ENCODE data around the gene MYH9.

The MYH9 gene

GRCh38 chr22:36355894-36356293, 31.9 kb downstream of the MYH9 start:
- TF ChIP-seq CTCF (IDR thresholded peaks at IDR 0.05): no peak
- Histone ChIP-seq H3K27me3 (ENCODE audit: control insufficient read depth, insufficient read depth, low read length) (no peaks in the 10 kb centered on the region), H3K9me3 (ENCODE audit: control insufficient read depth, low read length) (no peaks in the 10 kb centered on the region), H3K9ac (no peak overlapping the region), H3K79me2 (peaks cover 38% of the 10 kb centered on the region), H3K27ac (peak overlapping the region; percentile 88), H3K4me1 (peaks cover 30% of the 10 kb centered on the region), H3K36me3 (ENCODE audit: control insufficient read depth, insufficient read depth, low read length) (no peaks in the 10 kb centered on the region), H3K4me3 (ENCODE audit: low read depth, low read length) (no peak overlapping the region), H2AFZ (no peak overlapping the region), H3K4me2 (ENCODE audit: low read length) (no peak overlapping the region)

GRCh38 chr22:36355362-36355761, 32.4 kb downstream of the MYH9 start:
- Histone ChIP-seq H3K36me3 (ENCODE audit: control insufficient read depth, insufficient read depth, low read length) (no peaks in the 10 kb centered on the region), H3K79me2 (peaks cover 38% of the 10 kb centered on the region), H3K27me3 (ENCODE audit: control insufficient read depth, insufficient read depth, low read length) (no peaks in the 10 kb centered on the region), H3K9me3 (ENCODE audit: control insufficient read depth, low read length) (no peaks in the 10 kb centered on the region), H2AFZ (peak overlapping the region; percentile 38), H3K27ac (peak overlapping the region; percentile 88), H3K4me1 (peaks cover 27% of the 10 kb centered on the region), H3K9ac (no peak overlapping the region), H3K4me2 (ENCODE audit: low read length) (no peak overlapping the region), H3K4me3 (ENCODE audit: low read depth, low read length) (no peak overlapping the region)
- TF ChIP-seq CTCF (IDR thresholded peaks at IDR 0.05): no peak

- H3K4me2 ChIP-seq (ENCODE audit: low read length): no peak overlapping the region
- H3K27me3 ChIP-seq (ENCODE audit: control insufficient read depth, insufficient read depth, low read length): no peaks in the 10 kb centered on the region
- H3K36me3 ChIP-seq (ENCODE audit: control insufficient read depth, insufficient read depth, low read length): no peaks in the 10 kb centered on the region
- no peak overlapping the region for H2AFZ ChIP-seq
- H3K4me3 ChIP-seq (ENCODE audit: low read depth, low read length): no peak overlapping the region
- no peaks in the 10 kb centered on the region for H3K9me3 ChIP-seq (ENCODE audit: control insufficient read depth, low read length)
- no peak for TF ChIP-seq CTCF (IDR thresholded peaks at IDR 0.05)
- peaks cover 19% of the 10 kb centered on the region for H3K4me1 ChIP-seq
- no peak overlapping the region for H3K9ac ChIP-seq
- peaks cover 30% of the 10 kb centered on the region for H3K79me2 ChIP-seq
- peak overlapping the region; percentile 65 for H3K27ac ChIP-seq
Measured at GRCh38 chr22:36352803-36353507, 34.8 kb downstream of the MYH9 start.

GRCh38 chr22:36351921-36352802, 35.6 kb downstream of the MYH9 start:
- Histone ChIP-seq H3K4me1 (peaks cover 19% of the 10 kb centered on the region), H3K27me3 (ENCODE audit: control insufficient read depth, insufficient read depth, low read length) (no peaks in the 10 kb centered on the region), H3K36me3 (ENCODE audit: control insufficient read depth, insufficient read depth, low read length) (no peaks in the 10 kb centered on the region), H3K9ac (no peak overlapping the region), H2AFZ (no peak overlapping the region), H3K4me2 (ENCODE audit: low read length) (no peak overlapping the region), H3K9me3 (ENCODE audit: control insufficient read depth, low read length) (no peaks in the 10 kb centered on the region), H3K4me3 (ENCODE audit: low read depth, low read length) (no peak overlapping the region), H3K27ac (peak overlapping the region; percentile 65), H3K79me2 (peaks cover 29% of the 10 kb centered on the region)
- no peak for TF ChIP-seq CTCF (IDR thresholded peaks at IDR 0.05)

Measured in parathyroid adenoma (tissue), 2 donors.